Left forelimb (tissue), 1 donor: ENCODE results near the gene DIDO1.
"Not testable (repeated sequence)": the region's sequence is repeated elsewhere in the genome, so short reads cannot be mapped to it uniquely, and the experiment has no call there.

ENCODE experiments used
- DNase-seq: peaks from one replicate; pipeline ENCODE4 v3.0.0-alpha.2; 2018; ENCODE audit warnings: low spot score

The DIDO1 gene

DNA sequence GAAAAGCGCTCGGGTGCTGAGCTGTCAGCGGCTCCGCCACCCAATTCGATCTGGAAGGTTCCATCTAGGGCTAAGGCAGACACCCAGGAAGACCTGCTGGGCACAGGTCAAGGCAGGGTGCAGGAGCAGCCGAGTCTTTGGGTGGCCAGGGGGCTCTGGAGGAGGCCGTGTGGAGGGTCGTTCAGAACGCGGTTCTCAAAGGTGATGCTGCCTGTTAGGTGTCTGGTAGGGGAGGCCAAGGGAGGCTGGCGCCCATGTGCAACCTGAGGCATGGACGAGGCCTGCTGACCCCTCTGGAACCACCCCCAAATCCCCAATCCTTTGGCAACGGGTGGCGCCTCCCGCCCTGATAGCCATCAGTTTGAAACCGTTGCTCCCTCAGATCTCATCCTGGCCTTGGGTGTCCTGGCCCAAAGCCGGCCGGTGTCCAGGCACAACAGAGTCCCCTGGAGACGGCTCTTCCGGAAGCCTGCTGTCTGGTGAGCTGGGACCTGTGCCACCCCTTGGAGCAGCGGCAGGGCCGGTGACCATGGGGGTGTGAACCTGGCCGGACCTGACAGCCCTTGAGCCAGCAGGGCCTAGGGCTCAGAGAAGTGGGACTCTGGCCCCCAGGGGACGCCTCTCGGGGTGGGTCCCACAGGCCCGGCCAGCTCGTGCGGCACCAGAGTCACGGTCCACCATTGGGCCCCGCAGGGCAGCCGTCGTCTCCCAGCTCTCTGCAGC is 36.7 kb upstream of the DIDO1 start:
- DNase-seq, result no peak

DNA sequence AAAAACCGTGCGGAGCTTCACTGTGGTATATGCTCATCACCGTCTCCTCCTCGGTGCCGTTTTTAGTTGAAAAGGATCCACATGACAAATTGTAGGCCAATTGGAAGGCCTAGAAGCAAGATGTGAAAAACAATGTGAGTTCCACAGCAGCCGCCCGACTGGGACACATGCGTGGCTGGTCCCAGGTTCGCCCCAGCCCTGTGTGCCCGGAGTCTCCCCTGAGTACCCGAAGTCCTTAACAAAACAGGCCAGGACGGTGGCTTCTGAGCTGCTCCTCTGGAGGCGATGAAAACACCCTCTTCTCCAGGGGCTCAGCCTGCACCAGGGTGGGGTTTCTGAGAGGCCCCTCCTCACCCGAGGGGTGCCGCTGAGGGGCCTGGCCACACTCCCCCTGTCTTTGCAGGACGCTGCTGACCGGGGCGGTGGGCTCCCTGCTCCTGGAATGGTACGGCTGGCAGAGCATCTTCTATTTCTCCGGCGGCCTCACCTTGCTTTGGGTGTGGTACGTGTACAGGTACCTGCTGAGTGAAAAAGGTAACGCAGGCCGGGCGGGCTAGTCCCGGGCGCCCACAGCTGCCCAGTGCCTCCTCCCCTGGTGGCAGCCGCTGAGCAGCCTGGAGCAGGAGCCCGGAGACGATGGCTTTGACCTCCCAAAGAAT is 36.0 kb upstream of the DIDO1 start:
- no peak for DNase-seq

DNA sequence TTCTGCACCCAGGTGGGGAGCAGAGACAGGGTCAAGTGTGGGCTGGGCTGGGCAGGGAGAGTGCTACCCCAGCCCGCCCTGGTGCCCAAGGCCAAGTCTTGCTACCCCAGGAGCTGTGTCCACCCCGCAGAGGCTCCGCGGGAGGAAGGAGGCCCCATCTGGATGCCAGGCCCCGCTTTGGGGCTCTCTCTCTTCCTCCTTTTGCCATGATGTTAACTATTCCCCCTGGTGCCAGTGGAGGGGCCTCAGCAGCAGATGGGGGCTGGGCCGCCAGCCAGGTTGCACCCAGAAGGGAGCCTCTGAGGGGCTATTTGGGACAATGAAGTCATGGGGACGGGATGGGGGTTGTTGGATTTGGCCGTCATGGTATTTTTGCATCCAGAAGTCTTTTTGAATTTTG is 35.5 kb upstream of the DIDO1 start:
- DNase-seq, result no peak

DNA sequence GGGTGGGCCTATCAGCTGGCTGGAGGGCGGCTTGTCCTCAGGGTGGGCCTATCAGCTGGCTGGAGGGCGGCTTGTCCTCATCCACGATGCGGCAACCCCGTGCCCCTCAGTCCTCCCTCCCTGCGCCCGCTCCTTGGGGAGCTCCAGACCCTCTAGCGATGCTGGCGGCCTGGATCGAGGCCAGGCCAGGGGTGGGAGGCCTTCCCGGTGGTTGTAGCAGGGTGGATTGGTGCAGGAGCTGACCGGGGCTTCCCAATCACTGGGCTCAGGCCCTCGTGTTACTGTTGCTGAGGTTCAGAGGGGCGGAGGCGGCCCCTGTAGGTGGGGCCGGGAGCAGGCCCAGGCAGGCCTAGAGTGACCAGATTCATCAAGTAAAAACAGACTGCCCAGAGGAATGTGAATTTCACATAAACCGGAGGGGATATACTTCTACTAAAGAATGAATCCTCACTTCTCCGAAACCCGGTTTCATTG is 35.0 kb upstream of the DIDO1 start:
- DNase-seq, result no peak

DNA sequence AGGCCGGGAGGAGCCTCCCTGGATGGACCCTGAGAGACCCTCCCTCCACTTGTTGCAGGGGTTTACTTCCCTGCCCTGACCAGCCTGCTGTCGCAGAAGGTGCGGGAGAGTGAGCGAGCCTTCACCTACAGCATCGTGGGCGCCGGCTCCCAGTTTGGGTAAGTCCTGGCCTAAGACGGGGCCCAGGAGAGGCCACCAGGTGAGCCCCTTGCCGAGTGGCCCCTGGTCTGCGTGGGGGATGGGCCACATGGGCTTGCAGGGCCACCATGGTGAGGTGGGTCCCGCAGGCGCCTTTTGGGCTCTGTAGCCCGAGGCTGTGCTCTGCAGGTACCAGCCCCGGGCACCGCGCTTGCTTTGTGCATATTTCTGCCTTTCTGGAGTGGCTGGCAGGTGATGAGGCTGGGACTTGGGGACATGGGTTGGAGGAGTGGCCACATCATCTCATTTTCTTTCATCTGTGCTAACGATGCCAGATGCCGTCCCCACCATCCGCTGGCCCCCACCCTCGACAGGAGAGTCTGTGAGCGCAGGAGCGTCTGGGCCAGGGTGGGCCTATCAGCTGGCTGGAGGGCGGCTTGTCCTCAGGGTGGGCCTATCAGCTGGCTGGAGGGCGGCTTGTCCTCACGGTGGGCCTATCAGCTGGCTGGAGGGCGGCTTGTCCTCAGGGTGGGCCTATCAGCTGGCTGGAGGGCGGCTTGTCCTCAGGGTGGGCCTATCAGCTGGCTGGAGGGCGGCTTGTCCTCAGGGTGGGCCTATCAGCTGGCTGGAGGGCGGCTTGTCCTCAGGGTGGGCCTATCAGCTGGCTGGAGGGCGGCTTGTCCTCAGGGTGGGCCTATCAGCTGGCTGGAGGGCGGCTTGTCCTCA is 34.4 kb upstream of the DIDO1 start:
- not testable (repeated sequence) for DNase-seq

DNA sequence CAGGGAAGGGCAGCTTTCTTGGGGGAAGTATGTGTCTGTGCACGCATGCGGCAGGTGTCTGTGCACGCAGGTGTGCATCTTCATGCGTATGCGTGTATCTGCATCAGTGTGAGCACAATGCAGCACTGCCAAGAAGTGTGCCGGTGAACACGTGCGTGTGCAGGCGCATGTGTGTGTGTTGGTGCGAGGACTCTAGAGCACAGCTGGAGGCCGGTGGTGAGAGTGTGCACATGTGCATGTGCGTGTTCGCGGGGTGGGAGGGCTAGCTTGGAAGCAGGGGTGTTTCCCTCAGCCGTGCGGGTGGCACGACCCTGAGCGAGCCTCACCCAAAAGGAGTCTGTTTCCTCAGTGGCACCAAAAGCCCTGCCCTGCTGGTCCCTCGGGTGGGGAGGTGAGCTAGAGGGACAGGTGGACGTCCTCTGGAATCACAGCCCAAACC is 33.7 kb upstream of the DIDO1 start:
- no peak for DNase-seq

DNA sequence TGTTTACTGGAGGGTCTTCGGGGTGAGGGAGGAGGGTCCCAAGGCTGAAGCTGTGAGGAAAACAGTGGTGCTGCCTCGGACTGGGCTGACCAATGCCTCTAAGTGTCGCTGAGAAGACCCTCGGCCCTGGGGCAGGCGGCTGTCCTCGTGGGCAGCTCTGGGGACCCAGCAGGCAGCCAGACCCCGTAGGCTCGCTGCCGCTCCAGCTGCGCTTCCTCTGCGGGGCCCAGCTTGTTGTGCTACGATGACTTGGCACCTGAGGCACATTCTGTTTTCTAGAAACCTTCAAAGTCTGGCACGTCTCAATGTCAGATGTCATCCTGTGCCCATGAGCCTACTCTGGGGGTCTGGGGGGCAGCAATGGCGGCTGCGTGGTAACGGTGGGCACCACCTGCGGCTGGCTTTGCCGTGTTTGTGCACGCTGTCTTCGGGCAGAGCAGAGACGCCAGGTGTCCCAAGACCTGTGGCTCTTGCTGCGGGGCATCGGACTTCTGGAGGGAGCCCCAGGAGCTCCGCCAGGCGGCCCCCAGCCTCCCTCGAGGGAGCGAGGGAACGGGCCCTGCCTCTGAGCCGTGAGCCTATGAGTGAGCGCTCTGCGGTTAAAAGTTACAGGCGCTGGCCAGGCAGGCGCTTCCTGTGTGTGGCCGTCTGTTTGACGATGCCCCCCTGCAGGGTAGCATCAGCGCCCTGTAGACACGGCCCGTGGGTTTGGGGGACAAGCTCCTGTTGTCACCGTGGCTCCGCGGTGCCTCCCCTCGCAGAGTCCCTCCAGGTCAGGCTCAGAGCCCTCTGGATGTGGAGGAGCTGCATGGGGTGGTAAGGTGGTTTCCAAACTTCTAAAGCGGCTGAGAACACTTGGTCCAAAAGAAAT is 33.0 kb upstream of the DIDO1 start:
- DNase-seq, result no peak

DNA sequence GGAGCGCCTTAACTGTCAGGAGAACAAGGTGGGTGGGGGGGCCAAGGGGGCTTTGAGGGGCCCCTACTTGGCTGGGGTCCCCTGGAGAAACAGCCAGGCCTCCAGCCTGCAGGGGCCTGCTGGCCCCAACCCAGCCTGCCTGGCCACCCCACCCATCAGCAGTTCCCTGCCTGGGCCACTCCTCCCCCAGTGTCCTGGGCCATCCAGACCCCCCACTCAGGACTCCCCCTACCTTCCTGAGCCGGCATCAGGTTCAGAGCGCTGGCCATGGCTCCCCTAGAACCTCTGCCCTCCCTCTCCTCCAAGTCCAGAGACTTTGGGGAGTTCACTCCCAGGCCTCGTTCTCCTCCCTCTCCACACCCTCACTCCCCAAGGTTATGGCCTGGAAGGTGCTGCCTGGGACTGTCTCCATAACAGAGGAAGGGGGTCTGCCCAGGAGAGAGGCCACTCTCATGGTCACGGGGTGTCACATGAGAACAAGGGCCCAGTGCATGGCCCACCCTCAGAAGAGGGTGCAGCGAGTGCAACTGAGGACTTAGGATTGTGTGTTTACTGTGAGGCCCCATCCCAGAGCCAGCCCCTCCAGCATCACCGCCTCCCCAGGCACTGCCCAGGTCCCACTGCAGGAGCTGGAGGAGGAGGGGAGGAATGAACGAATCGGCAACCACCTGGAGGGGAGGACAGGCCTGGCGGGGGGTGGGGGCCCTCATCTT is 32.2 kb upstream of the DIDO1 start:
- DNase-seq, result no peak

DNA sequence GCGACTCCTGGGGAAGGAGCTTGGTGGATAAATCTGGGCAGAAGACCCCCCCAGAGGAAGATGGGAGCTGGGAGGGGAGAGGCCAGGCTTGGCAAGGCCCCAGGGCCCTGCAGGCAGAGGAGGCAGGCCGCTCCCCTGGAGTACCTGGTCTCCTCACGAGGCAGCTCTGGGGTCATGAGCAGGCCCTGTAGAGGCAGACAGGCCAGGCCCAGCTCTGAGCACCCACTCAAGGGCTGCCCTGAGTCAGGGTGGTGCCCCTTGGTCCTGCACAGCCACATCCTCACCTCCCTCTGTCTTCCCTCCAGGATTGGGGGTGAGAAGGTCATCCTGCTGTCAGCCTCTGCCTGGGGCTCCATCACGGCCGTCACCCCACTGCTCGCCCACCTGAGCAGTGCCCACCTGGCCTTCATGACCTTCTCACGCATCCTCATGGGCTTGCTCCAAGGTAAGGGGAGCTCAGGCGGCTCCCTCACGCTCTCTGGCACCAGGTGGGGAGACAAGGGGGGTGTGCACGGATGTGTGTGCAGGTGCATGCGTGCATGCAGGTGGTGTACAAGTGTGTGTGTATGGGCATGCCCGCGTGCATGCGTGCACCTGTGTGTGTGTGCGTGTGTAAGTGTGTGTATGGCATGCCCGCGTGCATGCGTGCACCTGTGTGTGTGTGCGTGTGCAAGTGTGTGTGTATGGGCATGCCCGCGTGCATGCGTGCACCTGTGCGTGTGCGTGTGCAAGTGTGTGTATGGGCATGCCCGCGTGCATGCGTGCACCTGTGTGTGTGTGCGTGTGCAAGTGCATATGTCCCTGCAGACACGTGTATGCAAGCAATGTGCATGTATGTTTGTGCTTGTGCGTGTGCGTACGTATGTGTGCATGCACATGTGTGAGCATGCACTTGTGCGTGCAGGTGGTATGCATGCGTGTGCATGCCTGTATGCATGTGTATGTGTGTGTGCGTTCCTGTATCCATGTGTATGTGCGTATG is 31.1 kb upstream of the DIDO1 start:
- no peak for DNase-seq

DNA sequence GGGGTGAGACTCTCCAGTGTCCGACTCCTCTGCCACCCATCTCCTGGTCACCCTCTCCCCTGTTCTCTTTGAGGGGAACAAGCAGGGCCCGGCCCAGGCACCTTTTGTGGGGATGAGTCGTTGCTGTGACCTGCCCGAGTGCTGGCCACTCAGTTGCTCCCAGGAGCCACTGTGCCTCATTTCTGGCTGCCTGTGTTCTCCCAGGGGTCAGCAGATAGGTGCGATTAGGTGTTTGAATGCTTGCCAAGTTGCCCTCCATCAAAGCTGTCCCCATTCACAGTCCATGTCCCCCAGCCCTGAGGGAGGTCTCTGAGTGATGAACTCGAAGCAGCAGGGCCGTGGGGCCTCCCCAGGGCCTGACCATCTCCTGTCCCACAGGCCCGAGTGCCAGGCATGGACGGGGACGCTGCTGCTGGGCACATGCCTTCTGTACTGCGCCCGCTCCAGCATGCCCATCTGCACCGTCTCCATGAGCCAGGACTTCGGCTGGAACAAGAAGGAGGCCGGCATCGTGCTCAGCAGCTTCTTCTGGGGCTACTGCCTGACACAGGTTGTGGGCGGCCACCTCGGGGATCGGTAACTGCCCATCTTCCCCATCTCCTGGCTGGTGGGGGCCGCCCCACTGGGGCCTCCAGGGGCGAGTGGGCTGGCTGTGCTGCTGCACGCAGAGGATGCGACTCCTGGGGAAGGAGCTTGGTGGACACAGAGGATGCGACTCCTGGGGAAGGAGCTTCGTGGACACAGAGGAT is 30.3 kb upstream of the DIDO1 start:
- no peak for DNase-seq

DNA sequence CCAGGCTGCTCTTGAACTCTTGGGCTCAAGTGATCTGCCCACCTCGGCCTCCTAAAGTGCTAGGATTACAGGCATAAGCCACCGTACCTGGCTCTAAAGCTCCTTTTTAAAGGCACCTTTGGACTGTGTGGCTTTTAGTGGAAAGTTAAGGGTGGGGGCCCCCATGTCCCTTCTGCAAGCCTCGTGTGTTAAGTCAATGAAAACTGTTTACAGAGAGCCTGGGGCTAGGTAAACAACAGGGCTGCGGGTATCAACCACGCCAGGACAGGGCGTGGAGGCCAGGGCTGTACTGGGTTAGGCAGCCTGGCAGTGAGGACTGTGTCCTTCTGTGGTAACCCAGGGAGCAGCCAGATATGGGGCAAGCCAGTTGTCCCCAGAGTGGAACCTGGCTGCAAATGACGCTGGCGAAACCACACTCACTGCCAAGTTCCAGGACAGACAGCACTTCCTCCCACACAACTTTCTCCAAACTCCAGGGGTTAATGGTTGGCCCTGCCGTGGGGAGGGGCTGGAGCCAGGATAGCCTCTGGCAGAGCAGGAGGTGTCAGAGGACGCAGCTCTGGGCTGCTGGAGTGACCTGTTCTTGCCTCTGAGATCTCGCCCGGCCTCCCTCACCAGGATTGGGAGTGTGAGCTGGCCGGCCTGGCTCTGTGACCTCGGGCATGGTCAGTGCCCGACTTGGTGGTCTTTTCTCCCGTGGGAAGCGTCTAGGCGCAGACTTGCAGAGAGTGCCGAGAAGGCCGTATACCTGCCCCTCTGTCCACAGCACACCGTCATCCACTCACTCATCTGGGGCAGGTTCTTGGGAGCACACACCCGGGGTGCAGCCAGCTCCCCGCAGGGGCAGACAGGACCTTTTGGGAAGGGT is 29.4 kb upstream of the DIDO1 start:
- DNase-seq, result no peak

DNA sequence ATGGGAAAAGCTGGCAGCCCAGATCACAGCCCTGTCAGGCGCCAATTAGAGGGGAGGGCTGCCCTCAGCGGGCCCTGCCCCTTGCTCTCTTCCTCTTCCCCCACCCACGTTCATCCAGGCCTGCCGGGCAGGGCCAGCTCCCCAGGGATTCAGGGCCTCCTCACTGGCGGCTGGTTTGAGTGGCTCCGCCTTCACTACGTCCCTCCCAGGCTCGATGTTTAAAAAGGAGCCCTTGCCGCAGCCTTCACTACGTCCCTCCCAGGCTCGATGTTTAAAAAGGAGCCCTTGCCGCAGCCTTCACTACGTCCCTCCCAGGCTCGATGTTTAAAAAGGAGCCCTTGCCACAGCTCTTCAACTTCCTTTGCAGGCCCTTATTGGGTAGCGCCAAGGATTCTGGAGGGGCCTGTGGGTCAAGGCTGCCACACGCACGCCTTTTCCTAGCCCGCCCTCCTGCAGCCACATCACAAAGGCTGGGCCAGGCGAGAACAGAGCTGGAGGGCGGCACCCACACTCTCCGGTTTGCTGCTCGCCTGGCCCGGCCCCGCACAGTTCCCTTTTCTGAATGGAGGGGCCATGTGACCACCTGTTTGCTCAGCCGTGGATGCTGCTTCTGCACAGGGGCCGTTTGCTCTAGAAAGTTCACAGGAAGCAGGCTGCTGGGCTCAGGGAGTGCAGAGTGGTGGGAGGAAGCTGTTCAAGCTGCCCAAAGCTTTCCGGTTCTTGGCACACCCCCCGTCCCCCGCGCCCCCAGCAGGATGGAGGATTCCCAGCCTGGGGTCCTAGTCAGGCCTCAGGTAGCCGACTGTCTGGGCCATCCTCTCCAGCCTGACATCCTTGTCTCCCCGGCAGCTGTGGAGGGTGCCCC is 27.8 kb upstream of the DIDO1 start:
- no peak for DNase-seq

DNA sequence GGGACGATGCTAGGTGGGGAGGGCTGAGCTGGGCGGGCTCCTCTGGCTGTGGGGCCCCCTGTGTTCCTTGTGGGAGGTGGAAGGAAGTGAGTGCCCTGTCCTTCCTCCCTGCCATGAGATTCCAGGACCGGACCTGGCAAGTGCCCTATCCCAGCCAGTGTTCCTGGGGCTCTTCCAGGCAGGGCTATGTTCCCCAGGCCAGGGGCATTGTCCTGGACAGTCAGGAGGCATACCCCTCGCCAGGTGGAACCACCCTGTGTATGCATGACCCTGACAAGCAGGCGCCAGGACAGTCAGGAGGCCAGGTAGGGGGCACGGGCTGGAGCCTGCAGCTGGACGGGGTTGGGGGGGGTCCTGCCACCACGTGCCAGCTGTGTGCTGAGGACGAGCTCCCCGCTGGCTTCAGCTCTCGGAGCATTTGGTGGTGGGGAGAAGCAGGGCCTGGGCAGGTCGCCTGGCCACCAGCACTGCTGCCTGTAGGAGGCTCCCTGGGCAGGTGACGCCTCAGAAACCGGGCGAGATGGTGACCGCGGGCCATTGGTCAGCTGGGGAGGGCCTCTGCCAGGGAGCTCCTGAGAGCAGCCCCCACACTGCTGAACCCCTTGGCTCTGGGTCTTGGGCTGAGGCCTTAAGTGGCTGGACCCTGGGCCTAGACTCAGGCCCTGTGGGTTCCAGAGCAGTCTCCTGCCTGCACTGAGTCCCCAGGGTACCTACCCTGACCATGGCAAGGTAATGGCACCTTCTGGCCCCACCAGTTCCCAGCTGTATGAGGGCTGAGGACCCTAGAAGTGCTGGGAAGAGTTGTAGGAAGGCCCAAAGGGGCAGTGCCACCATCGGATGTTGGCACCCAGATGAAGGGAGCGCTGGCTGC is 26.9 kb upstream of the DIDO1 start:
- no peak for DNase-seq

DNA sequence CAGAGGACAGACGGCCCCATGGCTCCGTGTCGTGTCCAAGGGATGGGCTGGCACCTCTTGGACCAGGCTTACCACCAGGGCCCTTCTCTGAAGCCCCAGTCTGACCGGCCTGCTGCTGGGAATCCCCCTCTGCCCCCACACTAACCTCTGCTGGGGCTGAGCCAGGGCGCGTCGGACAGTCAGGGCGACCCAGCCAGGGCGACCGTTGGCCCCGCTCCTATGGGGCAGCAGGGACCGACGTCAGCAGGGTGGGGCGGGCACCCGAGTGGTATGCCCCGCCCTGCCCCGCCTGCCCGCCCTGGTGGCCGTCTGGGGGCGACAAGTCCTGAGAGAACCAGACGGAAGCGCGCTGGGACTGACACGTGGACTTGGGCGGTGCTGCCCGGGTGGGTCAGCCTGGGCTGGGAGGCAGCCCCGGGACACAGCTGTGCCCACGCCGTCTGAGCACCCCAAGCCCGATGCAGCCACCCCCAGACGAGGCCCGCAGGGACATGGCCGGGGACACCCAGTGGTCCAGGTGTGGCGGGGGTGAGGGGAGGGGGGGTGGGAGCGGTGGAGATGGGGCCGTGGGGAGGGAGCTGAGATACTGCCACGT is 26.2 kb upstream of the DIDO1 start, which contains the start of gene SLC17A9:
TSS of gene SLC17A9 (plus strand) at position 337 of the 595 bp plus-strand sequence. CDS start at position 459, 122 bp downstream.
- no peak for DNase-seq

DNA sequence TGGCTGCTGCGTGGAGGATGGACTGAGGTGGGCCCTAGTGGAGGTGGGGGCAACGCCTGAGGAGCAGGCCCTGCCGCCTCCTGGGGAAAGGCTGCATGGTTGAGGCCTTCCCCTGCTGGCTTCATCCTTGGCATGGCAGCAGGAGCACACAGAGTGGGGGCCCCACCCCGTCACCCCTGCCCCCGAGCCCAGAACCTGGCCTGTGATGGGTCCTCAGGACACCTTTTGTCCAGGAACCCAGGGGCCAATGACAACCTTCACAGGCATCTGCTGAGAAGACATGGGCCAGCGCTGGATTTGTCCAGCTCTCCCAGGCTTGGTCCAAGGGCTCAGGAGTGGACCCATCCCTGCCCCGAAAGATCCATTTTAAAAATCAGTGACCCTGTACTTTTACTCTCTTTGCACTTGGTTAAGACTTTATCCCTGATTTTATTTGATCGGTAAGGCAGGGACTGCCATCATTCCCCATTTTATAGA is 25.6 kb upstream of the DIDO1 start:
- no peak for DNase-seq
